Activated CD4-positive, alpha-beta T cell treated with anti-CD3 and anti-CD28 coated beads for 48 hours (primary cell): ENCODE data around the gene AGT.
"Not testable (repeated sequence)": the region's sequence is repeated elsewhere in the genome, so short reads cannot be mapped to it uniquely, and the experiment has no call there.

Source experiments
- DNase-seq: peaks from one replicate; pipeline ENCODE4 v3.0.0-alpha.2; 2020

Gene AGT

DNA sequence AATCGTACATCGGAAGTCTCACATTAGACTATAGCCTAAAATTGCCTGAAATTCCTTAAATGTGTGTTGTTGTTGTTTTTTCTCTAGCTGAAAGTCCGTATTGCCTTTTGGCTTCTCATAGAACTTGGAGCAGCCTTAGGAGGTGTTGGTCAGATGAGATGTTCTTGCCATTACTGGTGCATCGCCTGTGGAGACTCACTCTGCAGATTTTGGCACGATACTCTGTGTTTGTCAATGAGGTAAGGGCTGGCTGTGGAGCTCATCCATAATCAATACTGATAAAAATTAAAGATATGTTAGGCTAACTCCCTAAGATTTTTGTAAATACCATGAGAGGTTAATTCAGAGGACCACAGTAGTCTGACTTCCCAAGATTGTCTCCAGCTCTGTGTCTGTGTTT lies 28.9 kb downstream of the AGT start:
- DNase-seq, result no peak

DNA sequence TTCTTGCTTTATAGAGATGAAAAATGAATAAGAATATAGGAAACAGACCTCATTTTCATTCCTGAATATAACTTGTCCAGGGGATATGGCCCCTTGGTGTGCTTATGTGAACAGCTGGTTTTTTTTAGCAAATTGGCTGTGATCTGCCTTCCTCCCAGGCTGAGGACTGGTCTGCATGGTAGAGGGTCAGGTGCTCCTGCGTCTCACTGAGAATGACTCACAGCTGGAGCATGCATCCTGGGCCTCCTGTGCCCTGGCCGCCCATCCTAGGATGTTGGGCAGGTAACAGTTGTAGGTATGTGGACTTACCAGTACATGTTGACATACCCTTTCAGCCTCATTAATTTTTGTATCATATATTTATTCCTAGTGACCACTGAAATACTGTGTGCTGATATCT lies 29.8 kb downstream of the AGT start:
- DNase-seq, result no peak

DNA sequence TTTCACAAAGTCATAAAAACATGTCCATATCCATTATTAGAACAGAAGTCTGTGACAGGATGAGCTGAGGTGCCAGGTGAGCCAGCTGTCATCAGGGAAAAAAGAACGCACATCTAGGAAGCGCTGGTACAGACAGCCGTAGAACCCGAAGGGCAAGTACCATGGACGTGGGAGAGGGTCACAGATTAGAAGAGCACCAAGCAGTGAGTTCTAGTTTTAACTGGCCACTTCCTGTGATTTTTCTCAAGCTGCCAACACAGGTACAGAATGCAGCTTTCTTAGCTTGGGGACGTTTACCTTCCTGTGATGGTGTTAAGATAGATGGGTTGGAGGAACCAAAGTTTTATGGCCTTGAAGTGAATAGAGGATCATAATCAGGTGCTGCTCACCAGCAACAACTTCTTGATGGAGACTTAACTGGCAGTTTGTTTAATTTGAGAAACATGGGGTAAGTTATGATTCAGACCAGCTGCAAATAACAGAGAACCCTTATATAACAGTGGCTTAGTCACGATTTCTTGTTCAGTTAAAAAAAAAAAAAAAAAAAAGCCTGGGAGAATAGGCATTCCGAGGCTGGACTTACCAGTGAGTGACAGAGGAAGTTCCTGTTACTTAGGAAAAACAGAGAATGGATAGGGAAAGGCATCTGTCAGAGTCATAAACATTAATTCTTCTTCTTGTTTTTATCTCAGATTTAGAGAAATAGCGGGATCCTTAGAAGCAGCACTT lies 30.9 kb downstream of the AGT start:
- DNase-seq, result no peak

DNA sequence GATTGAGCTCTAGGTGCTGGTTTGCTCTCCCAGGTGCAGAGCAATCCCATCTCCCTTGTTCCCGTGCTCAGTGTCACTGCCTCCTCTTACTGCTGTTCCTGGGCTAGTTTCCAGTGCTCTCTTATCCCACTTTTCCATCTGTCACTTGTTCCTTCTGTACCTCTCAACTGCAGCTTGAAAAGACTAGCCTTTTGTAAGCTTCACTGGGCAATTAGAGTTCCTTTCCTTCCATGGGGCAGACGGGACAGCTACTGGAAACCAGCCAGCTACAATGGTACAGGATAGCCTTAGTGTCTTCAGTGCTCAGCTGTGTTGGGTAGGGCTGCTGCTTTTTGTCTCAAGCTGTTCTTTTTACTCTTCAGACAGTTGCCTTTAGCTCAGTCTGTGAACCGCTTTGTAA lies 31.6 kb downstream of the AGT start:
- no peak for DNase-seq

DNA sequence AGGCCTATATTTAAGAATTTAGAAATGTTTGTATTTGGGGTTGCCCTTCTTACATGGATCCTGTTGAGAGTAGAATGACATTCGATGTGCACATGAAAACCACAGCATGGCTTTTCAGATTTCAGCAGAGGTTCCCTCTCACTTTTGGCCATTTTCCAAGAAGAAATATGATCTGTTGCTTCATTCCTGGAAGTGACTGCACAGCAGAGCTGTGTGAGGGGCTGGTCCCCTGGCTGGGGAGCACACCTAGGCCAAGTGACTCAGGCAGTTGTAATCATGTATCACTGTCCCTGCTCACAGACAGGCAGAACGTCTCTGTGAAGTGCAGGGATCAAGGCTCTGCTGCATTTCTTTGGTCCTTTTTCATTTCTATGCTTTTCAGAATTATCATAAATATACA lies 32.3 kb downstream of the AGT start:
- peak; percentile 19 for DNase-seq

DNA sequence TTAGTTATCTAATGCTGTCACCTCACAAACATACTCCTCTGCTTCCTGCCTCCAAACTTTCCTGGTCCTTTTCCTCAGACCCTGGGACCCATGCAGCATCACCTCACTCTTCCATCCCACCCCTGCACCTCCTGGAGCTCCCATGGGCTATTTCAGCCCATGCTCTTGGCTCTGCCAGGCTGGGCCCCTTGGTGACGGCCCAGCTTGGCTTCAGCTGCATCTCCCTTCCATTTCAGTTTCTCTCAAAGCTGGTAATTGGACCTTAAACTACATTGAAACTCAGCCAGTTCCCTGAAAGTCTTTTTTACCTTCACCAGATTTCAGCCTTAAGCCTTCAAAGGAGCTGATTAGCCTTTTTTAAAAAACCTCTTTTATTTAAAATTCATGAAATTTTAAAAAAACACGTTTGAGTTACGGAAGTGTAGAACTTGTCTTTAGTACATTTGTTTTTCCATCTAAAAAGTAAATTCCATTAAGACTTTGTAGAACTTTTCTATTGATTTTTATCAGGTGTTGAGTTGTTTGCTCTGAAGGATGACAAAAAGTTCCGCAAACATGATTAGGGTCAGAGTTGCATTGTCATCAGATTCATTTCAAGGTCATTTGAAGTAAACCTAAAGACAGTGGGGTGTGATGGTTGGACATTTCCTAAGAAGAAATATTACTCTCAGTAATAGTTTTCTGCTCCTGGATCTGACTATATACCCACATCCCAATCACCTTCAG lies 33.5 kb downstream of the AGT start:
- no peak for DNase-seq

DNA sequence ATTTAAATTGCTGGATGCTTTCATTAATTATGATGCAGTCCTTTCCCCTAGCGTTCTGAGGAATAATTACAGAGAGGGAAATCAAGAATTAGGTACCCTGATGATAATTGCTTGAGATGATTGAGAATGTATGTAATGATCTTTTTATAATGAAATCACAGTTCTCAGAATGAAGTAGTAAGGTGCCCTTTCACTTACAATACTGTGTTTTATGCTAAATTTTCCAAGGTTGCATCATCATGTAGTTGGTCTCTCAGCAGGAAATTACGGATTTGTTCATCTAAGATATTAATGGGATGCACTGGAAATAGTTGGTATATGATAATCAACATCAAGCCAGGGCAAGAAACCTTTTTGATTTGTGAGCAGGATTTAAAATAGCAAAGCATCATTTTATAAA lies 34.1 kb downstream of the AGT start:
- no peak for DNase-seq

DNA sequence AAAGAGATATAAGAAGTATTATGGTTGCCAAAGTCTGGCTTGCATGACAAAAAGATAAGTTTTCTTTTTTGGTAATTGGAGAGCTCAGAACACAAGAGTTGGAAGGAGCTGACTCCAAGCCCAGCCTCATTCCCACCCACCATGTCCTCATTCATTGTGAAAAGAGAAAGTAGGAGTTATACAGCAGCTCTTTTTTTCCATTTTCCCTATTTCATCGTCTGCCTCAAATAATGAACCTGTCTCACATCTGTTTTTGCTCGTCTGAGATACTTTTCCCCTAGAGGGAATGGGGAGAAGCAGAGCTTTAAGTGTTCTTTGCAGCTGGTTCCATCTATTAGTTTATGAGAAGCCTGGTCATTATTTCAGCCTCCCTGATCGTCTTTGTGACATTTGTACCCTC lies 34.7 kb downstream of the AGT start:
- no peak for DNase-seq

DNA sequence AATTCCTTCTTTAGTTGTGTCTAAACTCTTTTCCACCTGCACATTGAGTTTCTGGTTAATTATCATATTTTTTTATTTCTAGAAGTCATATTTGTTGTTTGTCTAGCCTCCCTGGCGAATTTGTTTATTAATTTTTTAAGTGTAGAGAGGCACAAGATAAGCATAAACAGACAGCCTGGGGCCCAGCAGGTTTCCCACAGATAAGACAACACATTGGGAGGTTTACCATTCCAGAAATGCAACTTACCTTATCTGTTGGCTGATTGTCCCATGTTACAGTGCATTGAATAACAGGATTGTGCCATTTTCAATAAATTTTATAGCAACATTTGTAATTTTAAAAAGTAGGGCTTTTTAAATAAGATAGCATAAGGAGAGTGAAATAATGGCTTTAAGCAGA lies 36.7 kb downstream of the AGT start:
- no peak for DNase-seq

DNA sequence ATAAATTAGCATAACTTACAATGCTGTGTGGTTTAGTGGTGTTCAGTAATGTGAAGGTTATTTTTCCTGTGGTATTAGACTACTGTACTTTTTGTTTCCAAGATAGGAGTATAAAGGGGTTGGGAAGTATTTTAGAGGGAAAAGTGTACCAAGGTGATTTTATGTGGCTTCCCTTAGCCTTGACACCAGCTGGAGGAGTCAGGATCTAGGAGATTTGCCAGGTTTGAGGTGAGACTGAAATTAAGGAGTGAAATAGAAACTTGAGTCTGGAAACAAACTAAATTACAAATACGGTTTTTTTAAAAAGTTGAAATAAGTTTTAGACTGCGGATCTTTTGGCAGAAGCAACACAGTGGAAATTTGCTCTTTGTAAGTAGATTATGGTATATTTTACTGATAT lies 39.3 kb downstream of the AGT start:
- no peak for DNase-seq

DNA sequence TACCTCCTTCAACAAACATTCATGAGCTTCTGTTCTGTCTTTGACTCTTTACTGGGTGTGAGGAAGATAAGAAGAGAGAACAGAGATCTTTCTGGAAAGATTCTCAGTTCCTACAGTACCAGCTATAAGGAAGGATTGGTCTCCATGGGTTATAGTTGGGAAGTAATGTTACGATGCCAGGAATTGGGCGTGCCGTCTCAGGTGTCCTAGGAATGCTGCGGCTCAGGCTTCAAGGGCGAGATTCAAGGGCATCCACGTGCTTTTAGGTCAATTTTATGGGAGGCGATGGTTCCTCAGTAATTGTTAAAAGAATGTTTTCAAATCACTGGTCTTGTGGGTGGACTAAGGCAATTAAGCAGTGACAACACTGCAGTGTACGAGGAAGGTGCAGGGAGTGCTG lies 44.4 kb downstream of the AGT start:
- no peak for DNase-seq

DNA sequence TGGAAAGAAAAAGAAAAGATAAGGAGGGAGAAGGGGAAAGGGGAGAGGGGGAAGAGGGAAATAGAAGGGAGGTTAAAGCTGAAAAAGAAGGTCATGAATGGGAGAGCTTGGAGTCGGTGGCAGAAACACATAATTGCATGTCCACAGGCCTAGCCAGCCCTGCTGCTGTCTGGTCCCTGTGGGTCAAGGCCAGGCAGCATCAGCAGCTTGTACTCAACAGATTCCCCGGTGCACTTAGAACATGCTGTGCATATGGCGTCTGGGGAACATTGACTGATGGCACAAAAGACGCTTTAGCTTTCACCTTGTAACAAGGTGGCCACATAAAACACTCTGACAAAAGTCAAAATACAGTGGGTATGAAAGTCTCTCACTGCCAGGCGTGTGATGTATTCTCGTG lies 45.7 kb downstream of the AGT start:
- no peak for DNase-seq

DNA sequence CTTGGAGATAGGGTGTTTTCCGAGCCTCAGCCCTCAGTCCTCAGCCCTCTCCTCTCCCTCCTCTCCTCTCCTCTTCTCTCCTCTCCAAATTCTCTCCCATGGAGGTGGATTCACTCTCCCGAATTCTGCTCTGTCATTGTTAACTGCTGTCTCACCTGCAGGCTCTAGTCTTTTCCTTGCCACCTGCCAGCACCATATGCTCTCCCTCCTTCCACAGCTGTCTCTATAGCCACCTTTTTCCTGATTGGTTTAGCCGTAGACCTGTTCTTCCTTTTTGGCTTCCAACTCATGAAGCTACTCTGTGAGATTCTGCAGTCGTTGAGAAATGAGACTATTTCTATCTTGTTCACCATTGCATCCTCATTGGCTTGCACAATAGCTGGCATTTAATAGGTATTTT lies 51.9 kb downstream of the AGT start:
- DNase-seq, result no peak

DNA sequence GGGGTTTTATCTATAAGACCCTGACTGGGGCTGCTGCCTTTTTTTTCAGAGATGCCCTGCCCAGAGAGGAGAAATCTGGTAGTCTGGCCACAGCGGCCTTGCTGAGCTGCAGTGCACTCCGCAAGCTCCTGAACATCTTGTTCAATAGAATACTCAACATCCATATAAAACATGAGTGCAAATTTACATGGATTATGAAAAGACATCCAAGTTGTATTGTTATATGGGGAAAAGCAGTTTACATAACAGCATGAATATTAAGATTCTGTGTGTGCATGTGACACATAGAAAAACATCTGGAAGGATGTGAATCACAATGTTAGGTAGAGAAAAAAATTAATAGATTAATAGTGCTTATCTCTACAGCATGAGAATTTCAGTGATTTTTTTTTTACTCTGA lies 55.2 kb downstream of the AGT start:
- DNase-seq, result no peak

DNA sequence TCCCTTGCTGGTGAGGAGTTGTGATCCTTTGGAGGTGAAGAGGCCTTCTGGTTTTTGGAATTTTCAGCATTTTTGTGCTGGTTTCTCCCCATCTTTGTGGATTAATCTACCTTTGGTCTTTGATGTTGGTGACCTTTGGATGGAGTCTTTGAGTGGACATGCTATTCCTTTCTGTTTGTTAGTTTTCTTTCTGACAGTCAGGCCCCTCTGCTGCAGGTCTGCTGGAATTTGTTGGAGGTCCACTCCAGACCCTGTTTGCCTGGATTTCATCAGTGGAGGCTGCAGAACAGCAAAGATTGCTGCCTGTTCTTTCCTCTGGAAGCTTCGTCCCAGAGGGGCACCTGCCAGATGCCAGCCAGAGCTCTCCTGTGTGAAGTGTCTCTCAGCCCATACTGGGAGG lies 55.8 kb downstream of the AGT start:
- not testable (repeated sequence) for DNase-seq

DNA sequence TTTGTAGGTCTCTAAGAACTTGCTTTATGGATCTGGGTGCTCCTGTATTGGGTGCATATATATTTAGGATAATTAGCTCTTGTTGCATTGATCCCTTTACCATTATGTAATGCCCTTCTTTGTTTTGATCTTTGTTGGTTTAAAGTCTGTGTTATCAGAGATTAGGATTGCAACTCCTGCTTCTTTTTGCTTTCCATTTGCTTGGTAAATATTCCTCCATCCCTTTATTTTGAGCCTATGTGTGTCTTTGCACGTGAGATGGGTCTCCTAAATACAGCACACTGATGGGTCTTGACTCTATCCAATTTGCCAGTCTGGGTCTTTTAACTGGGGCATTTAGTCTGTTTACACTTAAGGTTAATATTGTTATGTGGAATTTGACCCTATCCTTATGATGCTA lies 57.2 kb downstream of the AGT start:
- not testable (repeated sequence) for DNase-seq
